Sigmoid colon (tissue), 4 donors: ENCODE measurements around the gene NHLRC1.

Experiments
- EP300 ChIP-seq, 4 donors: sonication (generic); formaldehyde crosslinking; IDR thresholded peaks; one replicate each; pipeline ENCODE4 v1.6.1; 2017; ENCODE audit warnings: antibody characterized with exemption in 4 of 4
- POLR2A ChIP-seq, 2 donors: fragments of 450-650 bp; IDR thresholded peaks; one replicate each; pipeline ENCODE4 v1.6.1; 2016; ENCODE audit warnings: antibody characterized with exemption in 2 of 2, mild to moderate bottlenecking in 2 of 2, moderate library complexity in 2 of 2
- POLR2AphosphoS5 ChIP-seq, 4 donors: sonication (generic); formaldehyde crosslinking; IDR thresholded peaks; one replicate each; pipeline ENCODE4 v1.6.1; 2017; ENCODE audit warnings: antibody characterized with exemption in 4 of 4
- TF ChIP-seq, protein P1 (sequence below), 4 experiments: fragments of 450-650 bp in 3 of 4; fragments of 200-600 bp in 1 of 4; IDR thresholded peaks; one replicate each; pipeline ENCODE4 v1.5.1; 2016 to 2019; ENCODE audit warnings: antibody characterized with exemption in 4 of 4, mild to moderate bottlenecking in 3 of 4, moderate library complexity in 2 of 4

DNA sequence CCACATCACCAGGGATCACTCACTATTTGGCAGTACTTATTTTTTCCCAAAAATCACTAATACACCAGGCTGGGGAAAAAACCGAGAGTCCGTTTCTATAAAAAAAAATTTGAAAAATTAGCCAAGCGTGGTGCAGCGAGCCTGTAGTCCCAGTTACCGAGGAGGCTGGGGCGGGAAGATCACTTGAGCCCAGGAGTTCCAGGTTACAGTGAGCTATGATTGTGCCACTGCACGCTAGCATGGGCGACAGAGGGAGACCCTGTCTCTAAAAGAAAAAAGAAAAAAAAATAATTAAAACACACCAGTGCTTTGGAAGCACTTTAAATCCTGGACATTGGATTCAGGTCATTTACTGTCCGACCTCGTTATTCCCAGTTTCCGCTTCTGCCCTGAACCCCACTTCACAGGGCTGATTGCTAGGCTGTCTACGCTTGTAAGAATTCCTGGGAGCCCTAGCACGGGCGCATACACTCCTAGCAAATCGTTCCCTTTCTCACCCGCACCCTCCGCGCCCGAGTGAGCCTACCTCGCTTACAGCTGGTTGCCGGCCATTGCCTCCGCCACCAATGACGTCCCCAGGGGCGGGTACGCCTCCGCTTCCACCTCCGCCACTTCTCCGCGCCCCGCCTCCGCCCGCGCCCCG lies 32.2 kb upstream of the NHLRC1 start, which contains the start of gene TPMT:
- TF ChIP-seq, protein P1, sequence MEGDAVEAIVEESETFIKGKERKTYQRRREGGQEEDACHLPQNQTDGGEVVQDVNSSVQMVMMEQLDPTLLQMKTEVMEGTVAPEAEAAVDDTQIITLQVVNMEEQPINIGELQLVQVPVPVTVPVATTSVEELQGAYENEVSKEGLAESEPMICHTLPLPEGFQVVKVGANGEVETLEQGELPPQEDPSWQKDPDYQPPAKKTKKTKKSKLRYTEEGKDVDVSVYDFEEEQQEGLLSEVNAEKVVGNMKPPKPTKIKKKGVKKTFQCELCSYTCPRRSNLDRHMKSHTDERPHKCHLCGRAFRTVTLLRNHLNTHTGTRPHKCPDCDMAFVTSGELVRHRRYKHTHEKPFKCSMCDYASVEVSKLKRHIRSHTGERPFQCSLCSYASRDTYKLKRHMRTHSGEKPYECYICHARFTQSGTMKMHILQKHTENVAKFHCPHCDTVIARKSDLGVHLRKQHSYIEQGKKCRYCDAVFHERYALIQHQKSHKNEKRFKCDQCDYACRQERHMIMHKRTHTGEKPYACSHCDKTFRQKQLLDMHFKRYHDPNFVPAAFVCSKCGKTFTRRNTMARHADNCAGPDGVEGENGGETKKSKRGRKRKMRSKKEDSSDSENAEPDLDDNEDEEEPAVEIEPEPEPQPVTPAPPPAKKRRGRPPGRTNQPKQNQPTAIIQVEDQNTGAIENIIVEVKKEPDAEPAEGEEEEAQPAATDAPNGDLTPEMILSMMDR (IDR thresholded peaks at IDR 0.05) = no peak
- TF ChIP-seq POLR2A (IDR thresholded peaks at IDR 0.05) = peak; percentile 81 to 82
- TF ChIP-seq EP300 (IDR thresholded peaks at IDR 0.05) = no peak
- TF ChIP-seq POLR2AphosphoS5 (IDR thresholded peaks at IDR 0.05) = peak; percentile 88 to 94 (median 90)
